Stimulated activated CD4-positive, alpha-beta T cell treated with anti-CD3 and anti-CD28 coated beads, Interleukin-1b, Interleukin-23, amount 100 ng/mL, for 48 hours (primary cell): ENCODE results near the gene NT5DC3.
"Not testable (repeated sequence)": the region's sequence is repeated elsewhere in the genome, so short reads cannot be mapped to it uniquely, and the experiment has no call there.

Experiments used
- DNase-seq: peaks from one replicate; pipeline ENCODE4 v3.0.0-alpha.2; 2020

Gene NT5DC3

GRCh38 chr12:103832048-103832997 is 8.7 kb downstream of the NT5DC3 start:
- DNase-seq: no peak

GRCh38 chr12:103830730-103831320 is 10.2 kb downstream of the NT5DC3 start:
- DNase-seq: no peak

GRCh38 chr12:103830025-103830725 is 10.9 kb downstream of the NT5DC3 start:
- DNase-seq: no peak

GRCh38 chr12:103829092-103829491 is 11.9 kb downstream of the NT5DC3 start:
- no peak for DNase-seq

- no peak for DNase-seq
Observed at GRCh38 chr12:103827911-103828391, 13.1 kb downstream of the NT5DC3 start.

- DNase-seq: no peak
Observed at GRCh38 chr12:103824845-103825244, 16.2 kb downstream of the NT5DC3 start.

- DNase-seq: no peak
Observed at GRCh38 chr12:103824290-103824689, 16.7 kb downstream of the NT5DC3 start.

GRCh38 chr12:103823871-103824270 is 17.2 kb downstream of the NT5DC3 start:
- no peak for DNase-seq

- no peak for DNase-seq
Observed at GRCh38 chr12:103821773-103822172, 19.3 kb downstream of the NT5DC3 start.

- DNase-seq: no peak
Observed at GRCh38 chr12:103820881-103821489, 20.0 kb downstream of the NT5DC3 start.

GRCh38 chr12:103820361-103820760 is 20.7 kb downstream of the NT5DC3 start:
- DNase-seq: no peak

- no peak for DNase-seq
Observed at GRCh38 chr12:103819892-103820291, 21.1 kb downstream of the NT5DC3 start.

- DNase-seq: no peak
Observed at GRCh38 chr12:103819312-103819711, 21.7 kb downstream of the NT5DC3 start.

GRCh38 chr12:103817791-103818190 is 23.2 kb downstream of the NT5DC3 start:
- no peak for DNase-seq

GRCh38 chr12:103816663-103817062 is 24.4 kb downstream of the NT5DC3 start:
- DNase-seq: no peak

- DNase-seq: no peak
Observed at GRCh38 chr12:103814436-103814835, 26.6 kb downstream of the NT5DC3 start.

- no peak for DNase-seq
Observed at GRCh38 chr12:103813949-103814348, 27.1 kb downstream of the NT5DC3 start.

- DNase-seq: no peak
Observed at GRCh38 chr12:103813426-103813825, 27.6 kb downstream of the NT5DC3 start.

GRCh38 chr12:103812789-103813188 is 28.2 kb downstream of the NT5DC3 start:
- no peak for DNase-seq

GRCh38 chr12:103811791-103812190 is 29.2 kb downstream of the NT5DC3 start:
- no peak for DNase-seq

GRCh38 chr12:103810111-103810510 is 30.9 kb downstream of the NT5DC3 start:
- DNase-seq: no peak

GRCh38 chr12:103809639-103810038 is 31.4 kb downstream of the NT5DC3 start:
- DNase-seq: not testable (repeated sequence)

- no peak for DNase-seq
Observed at GRCh38 chr12:103809154-103809553, 31.9 kb downstream of the NT5DC3 start.
